Hematopoietic multipotent progenitor cell (in vitro differentiated cells): Measurements from ENCODE around the gene BICC1. TPM values are rescaled to one million over a fixed set of nuclear protein-coding genes. Genes with fewer than 3 reads are reported as not detected.

Experiments used
- DNase-seq, 3 donors: peaks; one replicate each; pipeline ENCODE4 v3.0.0-alpha.2; 2011 to 2015; ENCODE audit warnings: low read depth in 2 of 3, low spot score in 2 of 3
- total RNA-seq: library from RNA; depleted of rRNA; stranded (reverse); fragments of >200 nt; gene quantifications from one replicate; pipeline ENCODE4 v1.2.3, GENCODE V29; 2012

Gene BICC1
- total RNA-seq, 1 donor = 1.3 TPM

DNA sequence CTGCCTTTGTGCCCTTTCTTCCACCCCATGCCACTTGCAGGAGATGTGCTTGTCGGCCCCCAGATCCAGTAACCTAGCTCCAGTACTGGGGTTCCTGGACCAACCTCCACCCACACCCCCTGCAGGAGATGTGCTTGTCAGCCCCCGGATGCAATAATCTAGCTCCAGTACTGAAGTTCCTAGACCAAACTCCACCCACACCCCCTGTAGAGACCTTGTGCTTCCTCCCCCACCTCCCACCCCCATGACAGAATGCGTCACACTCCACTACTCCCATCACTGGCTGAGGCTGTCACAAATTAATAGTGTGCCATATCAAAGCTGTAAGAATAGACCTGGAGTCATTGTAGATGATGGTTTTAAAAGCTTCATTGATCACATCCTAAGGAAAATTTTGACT lies 185.0 kb downstream of the BICC1 start:
- no peak for DNase-seq

DNA sequence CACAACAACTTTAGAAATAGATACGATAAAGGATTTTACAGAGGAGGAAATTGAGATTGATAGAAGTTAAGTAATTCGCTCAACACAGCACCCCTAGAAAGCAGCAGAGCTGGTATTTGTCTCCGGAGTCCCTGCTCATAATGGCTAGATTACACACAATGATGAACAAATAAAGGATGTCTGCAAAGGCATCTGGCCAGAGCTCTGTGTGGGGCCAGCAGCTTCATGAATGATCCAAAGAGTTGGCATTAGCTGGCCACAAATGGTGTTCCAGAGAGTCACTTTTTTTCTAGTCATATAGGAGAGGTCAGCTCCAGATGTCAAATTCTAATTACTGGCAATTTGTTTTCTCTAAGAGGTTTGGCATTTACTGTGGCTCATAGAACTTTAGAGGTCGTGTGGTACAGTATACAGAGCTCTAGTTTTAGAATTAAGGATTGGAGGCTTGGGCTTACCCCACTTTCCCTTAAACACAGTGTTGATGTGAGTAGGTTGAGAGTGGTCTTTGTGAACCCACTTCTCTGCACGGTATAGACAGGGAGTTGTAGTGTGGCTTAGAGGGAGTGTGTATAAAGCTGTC lies 186.2 kb downstream of the BICC1 start:
- no peak for DNase-seq

DNA sequence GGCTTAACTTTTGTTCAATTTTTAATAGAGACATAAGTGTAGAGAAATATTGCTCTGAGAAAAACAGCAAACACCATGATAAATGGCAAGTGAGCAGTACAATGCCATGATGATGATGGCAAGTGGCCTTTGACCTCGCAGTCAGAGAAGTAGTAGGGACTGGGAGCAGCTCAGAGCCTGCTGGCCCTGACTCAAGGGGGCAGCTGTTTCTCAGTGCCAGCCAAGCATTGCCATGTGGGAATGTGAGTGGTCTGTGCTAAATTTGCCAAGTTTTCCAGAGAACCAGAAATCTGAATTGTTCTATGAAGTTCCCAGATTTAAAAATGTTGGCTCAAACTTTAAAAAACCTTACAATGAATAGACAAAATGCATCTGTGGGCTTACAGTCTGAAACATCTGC lies 187.9 kb downstream of the BICC1 start:
- no peak for DNase-seq

DNA sequence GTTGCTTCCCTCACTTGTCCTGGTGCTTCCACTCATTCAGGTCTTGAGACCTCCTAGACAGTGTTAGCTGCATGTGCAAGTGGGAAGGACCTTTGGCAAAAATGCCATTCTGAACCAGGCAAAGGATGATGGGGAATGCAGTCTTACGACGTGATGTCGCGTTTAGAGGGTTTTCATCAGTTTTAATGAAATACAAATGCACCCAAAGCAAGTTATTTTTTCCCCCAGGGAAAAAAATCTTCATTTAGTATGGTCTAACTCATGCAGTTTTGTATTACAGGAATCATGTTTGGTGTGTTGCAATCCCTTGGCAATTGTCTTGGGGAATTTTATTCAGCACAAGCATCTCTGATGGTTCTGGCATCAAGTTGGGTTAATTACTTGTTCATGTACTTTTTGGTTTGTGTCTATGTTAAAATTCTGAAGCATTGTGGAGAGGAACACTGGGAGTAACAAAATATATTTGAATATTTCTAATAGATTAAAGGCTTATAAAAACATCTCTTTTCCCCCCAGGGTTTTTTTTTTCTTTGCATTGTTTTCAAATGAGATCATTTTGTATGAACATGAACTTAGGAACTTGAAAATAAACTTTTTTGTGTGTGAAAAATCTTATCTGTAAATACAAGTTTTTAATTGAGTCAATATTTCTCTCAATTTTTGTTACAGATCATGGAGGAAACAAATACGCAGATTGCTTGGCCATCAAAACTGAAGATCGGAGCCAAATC lies 188.9 kb downstream of the BICC1 start:
- no peak for DNase-seq

DNA sequence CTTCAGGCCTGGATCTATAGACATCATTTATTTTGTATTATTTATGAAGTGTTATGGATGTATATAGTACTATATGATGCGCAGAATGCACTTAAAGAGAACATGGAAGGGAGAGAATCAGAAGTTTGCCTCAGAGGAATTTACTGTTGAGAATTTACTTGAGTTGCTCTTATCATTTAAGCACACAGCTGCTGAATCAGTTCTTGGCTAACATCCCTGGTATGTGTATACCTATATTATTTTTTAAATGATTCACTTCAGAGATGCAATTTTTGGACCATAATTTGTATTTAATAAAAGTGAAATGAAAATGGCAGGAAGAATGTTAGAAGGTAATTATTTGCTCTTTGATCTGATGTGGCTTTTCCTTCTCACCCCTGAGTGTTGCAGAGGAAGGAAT lies 191.6 kb downstream of the BICC1 start:
- DNase-seq = no peak

DNA sequence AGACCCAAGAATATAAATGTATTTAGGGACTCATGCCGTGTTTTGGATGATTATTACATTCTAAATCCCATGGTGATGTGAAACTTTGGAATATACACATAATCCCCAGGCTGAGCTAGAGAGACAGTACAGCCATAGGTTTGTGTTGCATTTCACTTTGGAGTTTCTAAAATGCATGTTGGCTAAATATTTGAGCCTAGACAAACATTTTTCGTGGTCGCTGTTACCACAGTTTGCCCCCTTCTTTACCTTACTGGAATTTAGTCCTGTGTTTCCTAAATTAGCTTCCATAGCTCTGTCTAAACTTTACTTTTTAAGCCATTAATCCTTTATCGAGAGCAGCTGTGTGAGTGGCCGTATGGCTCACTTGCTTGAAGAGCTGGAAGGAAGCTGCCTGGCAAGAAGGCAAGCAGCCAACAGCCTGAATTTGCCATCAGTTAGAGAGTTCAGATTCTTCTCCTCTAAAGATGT lies 192.0 kb downstream of the BICC1 start:
- no peak for DNase-seq

DNA sequence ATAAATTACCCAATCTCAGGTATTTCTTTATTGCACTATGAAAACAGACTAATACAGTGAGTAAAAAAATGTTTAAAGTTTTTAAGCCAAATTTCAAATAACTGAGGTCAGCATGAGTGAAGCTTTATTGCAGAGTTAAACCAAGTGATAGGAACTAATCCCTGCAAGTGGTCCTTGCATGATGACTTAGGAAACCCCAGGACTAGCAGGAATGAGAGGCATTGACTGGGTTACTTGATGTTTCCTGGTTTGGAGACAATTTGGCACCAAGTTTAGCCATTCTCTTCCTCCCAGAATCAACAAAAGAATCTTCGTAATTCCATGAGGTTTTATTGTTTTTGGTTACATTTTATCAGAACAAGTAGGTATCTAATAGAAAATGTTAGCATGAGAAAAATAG lies 194.2 kb downstream of the BICC1 start:
- DNase-seq = no peak

DNA sequence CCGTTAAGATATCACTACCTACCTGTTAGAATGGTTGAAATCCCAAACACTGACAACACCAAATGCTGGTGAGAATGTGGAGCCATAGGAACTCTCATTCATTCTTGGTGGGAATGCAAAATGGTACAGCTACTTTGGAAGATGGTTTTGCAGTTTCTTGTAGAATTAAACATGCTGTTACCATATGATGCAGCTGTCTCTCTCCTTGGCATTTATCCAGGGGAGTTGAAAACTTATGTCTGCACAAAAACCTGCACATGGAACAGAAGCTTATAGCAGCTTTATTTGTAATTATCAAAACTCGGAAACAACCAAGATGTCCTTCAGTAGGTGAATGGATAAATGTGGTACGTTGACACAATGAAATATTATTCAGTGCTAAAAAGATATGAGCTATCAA lies 199.5 kb downstream of the BICC1 start:
- DNase-seq = no peak

DNA sequence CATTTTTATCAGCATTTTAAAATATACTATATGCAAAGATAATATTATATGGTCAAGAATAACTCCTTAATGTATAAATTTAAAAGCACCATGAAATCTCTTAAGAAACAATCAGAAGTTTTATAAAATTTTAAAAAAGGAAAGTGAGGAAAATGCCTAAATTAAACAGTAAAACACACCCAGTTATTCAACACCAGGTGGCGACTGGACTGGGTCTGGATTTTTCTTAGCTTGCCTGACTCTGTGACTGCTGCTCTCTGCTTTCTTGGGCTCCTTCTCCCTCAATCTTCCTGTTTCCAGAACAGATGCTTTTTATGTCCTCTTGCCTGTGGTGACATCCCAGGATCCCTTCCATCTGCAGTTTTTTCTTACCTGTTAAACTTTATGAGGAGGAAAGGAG lies 200.3 kb downstream of the BICC1 start:
- DNase-seq = no peak

DNA sequence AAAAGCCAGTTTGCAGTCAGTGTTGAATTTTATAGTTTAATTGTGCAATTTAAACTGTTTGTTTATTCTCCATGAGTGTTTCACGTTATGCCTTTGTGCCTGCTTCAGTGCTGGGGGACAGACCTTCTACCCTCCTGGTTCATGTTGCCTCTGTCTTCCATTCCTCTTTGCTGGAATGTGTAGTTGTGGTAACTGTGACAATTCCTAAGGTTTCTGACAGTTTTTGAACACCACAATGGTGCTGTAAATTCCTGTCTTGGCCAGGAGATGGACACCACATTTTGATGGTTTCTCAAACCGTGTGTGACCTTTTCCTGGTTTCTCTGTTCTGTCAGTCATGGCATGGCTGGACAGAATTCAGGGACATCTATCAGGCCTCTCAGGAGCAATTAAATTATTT lies 201.7 kb downstream of the BICC1 start:
- no peak for DNase-seq

DNA sequence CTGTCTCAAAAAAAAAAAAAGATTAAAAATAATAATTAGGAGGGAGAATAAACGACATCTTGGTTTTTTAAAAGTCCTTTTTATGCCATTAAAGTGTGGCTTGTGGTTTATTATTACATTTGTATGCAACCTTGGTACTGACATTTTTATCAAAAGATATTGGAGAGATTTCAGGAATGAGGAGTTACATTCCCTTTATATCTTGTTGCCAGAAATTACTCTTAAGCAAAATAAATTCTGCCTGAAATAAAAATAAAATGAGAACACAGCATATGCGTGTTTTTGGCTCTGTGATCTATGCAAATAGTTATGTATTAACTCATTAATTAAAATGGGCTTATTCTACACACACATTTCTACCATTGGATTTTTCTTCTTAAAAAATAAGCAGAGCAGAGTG lies 202.4 kb downstream of the BICC1 start:
- DNase-seq = no peak

DNA sequence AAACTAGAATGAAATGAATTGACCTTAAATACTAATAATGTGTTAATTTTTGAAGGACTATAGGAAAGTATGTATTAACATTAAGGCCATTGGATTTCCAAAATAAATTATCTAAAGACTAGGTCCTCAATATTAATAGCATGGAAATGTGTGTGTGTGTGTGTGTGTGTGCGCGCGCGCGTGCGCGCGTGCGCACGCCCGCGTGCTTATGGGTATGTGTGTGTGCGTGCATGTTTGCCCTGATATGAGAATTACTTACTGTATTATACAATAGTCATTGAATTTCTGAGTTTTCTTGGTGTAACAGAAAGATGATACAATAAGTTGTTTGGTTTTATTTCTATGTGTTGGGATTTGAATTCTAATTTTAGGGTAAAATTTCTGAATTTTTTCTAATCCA lies 205.9 kb downstream of the BICC1 start:
- no peak for DNase-seq

DNA sequence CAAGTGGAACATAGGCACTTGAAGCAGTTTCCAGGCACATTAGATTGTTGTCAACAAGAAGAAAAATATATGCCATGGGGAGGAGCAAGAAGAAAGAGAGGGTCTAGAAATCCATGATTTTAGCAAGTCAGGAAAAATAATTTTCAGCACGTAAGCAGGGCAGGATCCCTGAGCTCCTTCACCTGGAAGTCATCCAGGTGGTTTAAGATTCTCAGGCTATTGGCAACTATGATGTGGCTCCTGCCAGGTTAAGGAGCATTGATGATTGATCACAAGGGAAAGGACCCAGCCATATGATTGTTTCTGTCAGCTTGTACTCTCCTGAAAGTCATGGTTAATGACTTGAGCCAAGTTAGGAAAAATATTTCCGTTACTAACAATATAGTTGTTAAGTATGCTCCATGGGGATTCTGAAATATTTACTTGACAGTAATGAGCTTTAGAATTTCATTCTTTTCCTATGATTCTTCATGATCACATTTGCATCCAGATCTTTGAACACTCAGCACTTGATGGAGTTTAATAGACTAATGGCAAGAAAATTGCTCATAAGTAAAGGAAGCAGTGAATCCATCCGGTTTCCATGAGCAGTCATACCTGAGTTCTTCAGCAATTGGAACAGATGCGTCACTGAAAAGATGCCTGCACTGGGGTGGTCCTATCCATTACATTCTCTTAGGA lies 209.1 kb downstream of the BICC1 start:
- DNase-seq = no peak

DNA sequence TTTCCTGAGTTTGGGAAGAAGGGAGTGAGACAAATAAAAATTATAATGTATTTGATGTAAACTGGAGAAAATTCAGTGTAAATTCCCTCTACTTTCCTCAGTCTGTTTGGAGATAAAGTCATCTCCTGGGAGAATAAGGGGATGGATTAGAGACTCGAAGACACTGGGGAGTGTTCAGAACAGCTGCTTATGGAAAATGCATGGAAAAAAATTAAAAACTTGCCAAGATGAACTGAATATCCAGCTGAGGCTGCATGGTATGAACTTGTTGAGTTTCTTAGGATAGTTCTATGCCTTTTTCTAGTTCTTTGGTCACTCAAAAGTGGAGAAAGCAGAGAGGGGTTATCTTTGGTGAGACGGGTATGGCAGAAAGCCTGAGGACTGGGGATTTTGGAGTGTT lies 210.5 kb downstream of the BICC1 start:
- no peak for DNase-seq

DNA sequence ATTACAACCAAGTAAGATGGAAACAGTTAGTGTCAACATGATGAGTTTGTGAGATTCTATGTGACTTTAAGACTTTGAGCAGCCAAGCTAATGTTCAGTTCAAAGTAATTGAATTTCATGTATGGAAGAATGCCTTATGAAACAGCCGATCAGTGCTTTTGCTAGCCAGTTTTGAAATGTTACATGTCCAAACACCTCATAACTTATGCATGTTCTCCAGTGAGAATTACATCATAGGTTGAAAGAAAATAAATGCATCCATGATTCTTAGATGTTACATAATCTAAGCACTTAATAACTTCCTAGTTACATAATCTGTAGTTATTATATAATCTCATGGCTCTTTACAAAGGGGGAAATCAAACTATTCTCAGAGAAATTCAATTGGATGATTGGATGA lies 211.3 kb downstream of the BICC1 start:
- no peak for DNase-seq

DNA sequence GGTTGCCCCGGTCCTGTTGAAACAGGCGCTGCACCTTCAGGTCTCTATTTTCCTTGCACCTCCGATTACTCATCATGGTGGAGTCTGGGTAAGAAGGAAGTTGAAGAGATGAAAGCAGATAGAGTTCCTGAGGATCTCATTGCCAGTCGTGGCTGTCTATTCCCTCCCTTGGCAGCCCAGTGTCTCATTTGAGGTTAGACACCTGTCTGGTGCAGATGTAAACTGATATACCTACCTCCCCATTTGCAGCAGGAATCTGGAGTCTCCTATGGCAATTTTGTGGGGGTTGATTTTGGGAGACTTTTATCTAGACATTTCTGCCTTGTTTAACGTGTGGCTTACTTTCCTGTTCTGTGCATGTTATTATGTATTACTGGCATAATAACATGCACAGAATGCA lies 212.1 kb downstream of the BICC1 start:
- DNase-seq = no peak

DNA sequence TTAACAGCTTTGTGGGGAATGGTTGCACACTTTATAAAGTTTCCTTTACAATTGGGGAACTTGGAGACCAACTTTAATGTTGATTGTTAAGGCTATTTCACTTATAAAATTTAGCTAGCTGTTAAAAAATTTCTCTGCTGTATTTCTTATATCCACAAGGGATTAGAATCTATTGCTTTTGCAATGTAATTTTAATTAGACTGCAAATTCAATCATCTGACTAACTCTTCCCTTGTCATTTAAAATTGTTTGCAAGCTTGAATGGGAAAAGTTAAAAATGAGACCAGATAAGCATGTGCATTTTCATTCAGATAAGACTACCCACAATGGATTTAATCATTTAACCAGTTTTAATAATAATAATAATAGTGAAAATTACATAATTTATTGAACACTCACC lies 213.2 kb downstream of the BICC1 start:
- DNase-seq = no peak

DNA sequence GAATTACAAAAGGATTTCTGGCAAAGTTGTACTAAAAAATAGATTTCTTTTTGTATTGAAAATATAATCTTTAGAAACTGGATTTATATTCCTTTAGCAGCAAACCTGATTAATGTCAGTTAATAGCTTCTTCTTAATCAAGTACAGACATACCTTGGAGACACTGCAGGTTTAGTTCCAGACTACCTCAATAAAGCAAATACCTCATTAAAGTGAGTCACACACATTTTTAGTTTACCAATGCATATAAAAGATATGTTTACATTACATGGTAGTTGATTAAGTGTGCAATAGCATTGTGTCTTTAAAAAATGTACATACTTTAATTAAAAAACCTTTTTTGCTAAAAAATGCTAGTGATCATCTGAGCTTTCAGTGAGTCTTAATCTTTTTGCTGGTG lies 215.0 kb downstream of the BICC1 start:
- no peak for DNase-seq

DNA sequence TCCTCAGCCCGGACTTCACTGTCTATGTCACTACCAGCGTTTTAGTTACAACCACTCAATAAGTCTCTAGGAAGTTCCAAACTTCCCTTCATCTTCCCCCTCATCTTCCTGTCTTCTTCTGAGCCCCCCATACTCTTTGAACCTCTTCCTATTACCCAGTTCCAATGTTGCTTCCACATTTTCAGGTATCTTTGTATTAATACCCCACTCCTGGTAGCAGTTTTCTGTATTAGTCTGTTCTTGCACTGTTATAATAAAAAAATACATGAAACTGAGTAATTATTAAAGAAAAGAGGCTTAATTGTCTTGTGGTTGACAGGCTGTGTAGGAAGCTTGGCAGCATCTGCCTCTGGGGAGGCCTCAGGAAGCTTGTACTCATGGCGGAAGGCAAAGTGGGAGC lies 218.6 kb downstream of the BICC1 start:
- no peak for DNase-seq

DNA sequence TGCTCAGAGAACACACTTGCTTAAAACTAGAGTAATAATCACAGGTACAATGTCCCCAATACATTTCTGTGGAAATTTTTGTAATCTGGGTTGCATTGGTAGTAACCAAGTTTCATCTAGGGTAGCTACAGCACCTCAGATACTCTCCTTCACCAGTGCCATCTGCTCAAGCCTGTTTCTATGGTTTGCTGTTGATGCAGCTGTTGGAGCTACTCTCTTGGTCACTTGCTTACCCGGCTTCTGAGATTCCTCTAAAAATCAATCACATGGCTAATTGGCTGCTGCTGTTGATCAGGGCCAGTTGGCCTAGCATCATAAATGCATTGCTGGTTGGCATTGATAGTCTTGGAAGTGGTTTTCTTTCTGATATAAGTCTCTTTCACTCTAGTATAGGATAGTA lies 220.8 kb downstream of the BICC1 start:
- no peak for DNase-seq

DNA sequence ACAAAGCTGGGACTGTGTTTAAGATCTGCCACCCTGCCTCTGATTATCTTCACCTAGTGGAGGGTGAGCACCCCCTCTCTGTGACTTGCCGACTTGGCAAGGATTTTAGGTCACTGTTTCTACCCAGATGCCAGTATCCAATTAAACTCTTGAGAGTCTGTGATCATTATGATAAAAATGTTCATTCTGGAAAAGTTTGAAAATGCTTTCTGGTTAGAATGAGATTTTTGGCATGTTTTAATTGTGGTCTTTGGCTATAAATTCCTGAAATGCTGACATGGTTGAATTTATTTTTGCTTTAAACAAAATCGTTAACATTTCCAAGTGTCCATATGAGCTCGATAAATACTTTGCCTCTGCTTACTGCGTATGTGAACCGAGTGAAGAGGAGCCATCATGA lies 221.4 kb downstream of the BICC1 start:
- no peak for DNase-seq

DNA sequence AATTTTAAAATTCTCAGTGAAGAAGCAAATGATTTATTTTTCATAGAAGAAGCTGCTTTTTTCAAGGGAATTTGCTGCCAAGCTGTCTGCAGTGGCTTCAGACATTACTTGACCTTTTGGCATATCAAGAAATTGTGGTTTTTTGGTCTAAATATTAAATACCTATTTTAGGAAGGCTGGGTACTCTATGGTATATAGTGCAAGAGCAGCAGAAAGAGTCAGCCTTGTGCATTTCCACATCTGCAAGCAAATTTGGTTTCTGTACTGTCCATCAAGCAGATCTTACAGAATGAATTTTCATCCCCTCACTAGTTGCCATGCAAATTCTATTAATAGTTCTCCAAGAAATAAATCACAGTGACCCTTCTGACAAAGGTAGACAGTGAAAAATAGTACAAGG lies 222.0 kb downstream of the BICC1 start:
- no peak for DNase-seq
